ENCODE results near the gene GRB7.
"Not testable (repeated sequence)": the region's sequence is repeated elsewhere in the genome, so short reads cannot be mapped to it uniquely, and the experiment has no call there.

Gene GRB7

GRCh38 chr17:39740357-39741111 is 2.8 kb downstream of the GRB7 start:
- TF ChIP-seq TAF1 (IDR thresholded peaks at IDR 0.05; ENCODE audit: low read depth, low read length) (no peak), POLR2AphosphoS5 (IDR thresholded peaks at IDR 0.05; ENCODE audit: low read depth, low read length) (no peak), SPI1 (IDR thresholded peaks at IDR 0.05; ENCODE audit: low read depth, low read length) (no peak), POU2F2 (IDR thresholded peaks at IDR 0.05; ENCODE audit: low read depth, low read length) (no peak), POLR2A (IDR thresholded peaks at IDR 0.05; ENCODE audit: low read depth, low read length) (no peak)
- no peak for FAIRE-seq
- DNase-seq (ENCODE audit: insufficient read length, low spot score), result no peak

- TF ChIP-seq SPI1 (IDR thresholded peaks at IDR 0.05; ENCODE audit: low read depth, low read length) (no peak), POU2F2 (IDR thresholded peaks at IDR 0.05; ENCODE audit: low read depth, low read length) (no peak), TAF1 (IDR thresholded peaks at IDR 0.05; ENCODE audit: low read depth, low read length) (no peak), PAX5 (IDR thresholded peaks at IDR 0.05; ENCODE audit: insufficient read depth, low read length, severe bottlenecking) (no peak), POLR2AphosphoS5 (IDR thresholded peaks at IDR 0.05; ENCODE audit: low read depth, low read length) (no peak), POLR2A (IDR thresholded peaks at IDR 0.05; ENCODE audit: low read depth, low read length) (no peak)
- no peak for FAIRE-seq
- DNase-seq (ENCODE audit: insufficient read length, low spot score), result no peak
Observed at GRCh38 chr17:39742126-39742855, 4.6 kb downstream of the GRB7 start.

GRCh38 chr17:39742856-39743436 is 5.2 kb downstream of the GRB7 start:
- FAIRE-seq, result no peak
- DNase-seq (ENCODE audit: insufficient read length, low spot score), result no peak
- TF ChIP-seq SPI1 (IDR thresholded peaks at IDR 0.05; ENCODE audit: low read depth, low read length), result no peak
- TF ChIP-seq TAF1 (IDR thresholded peaks at IDR 0.05; ENCODE audit: low read depth, low read length), result no peak
- no peak for TF ChIP-seq POLR2A (IDR thresholded peaks at IDR 0.05; ENCODE audit: low read depth, low read length)
- no peak for TF ChIP-seq POLR2AphosphoS5 (IDR thresholded peaks at IDR 0.05; ENCODE audit: low read depth, low read length)
- TF ChIP-seq POU2F2 (IDR thresholded peaks at IDR 0.05; ENCODE audit: low read depth, low read length), result no peak

GRCh38 chr17:39744075-39744835 is 6.5 kb downstream of the GRB7 start:
- no peak for TF ChIP-seq SPI1 (IDR thresholded peaks at IDR 0.05; ENCODE audit: low read depth, low read length)
- TF ChIP-seq POU2F2 (IDR thresholded peaks at IDR 0.05; ENCODE audit: low read depth, low read length), result no peak
- TF ChIP-seq POLR2AphosphoS5 (IDR thresholded peaks at IDR 0.05; ENCODE audit: low read depth, low read length), result no peak
- TF ChIP-seq TAF1 (IDR thresholded peaks at IDR 0.05; ENCODE audit: low read depth, low read length), result no peak
- TF ChIP-seq POLR2A (IDR thresholded peaks at IDR 0.05; ENCODE audit: low read depth, low read length), result no peak
- TF ChIP-seq PAX5 (IDR thresholded peaks at IDR 0.05; ENCODE audit: insufficient read depth, low read length, severe bottlenecking), result no peak
- no peak for FAIRE-seq
- no peak for DNase-seq (ENCODE audit: insufficient read length, low spot score)

GRCh38 chr17:39744836-39745215 is 7.1 kb downstream of the GRB7 start:
- TF ChIP-seq POLR2AphosphoS5 (IDR thresholded peaks at IDR 0.05; ENCODE audit: low read depth, low read length) (no peak), PAX5 (IDR thresholded peaks at IDR 0.05; ENCODE audit: insufficient read depth, low read length, severe bottlenecking) (no peak), POU2F2 (IDR thresholded peaks at IDR 0.05; ENCODE audit: low read depth, low read length) (no peak), SPI1 (IDR thresholded peaks at IDR 0.05; ENCODE audit: low read depth, low read length) (no peak), TAF1 (IDR thresholded peaks at IDR 0.05; ENCODE audit: low read depth, low read length) (no peak), POLR2A (IDR thresholded peaks at IDR 0.05; ENCODE audit: low read depth, low read length) (no peak)
- DNase-seq (ENCODE audit: insufficient read length, low spot score), result no peak
- no peak for FAIRE-seq

GRCh38 chr17:39745335-39746144 is 7.8 kb downstream of the GRB7 start:
- FAIRE-seq (no peak), DNase-seq (ENCODE audit: insufficient read length, low spot score) (no peak)
- TF ChIP-seq POU2F2 (IDR thresholded peaks at IDR 0.05; ENCODE audit: low read depth, low read length), result no peak
- TF ChIP-seq PAX5 (IDR thresholded peaks at IDR 0.05; ENCODE audit: insufficient read depth, low read length, severe bottlenecking), result no peak
- TF ChIP-seq POLR2A (IDR thresholded peaks at IDR 0.05; ENCODE audit: low read depth, low read length), result no peak
- no peak for TF ChIP-seq TAF1 (IDR thresholded peaks at IDR 0.05; ENCODE audit: low read depth, low read length)
- no peak for TF ChIP-seq POLR2AphosphoS5 (IDR thresholded peaks at IDR 0.05; ENCODE audit: low read depth, low read length)
- TF ChIP-seq SPI1 (IDR thresholded peaks at IDR 0.05; ENCODE audit: low read depth, low read length), result no peak

- DNase-seq (ENCODE audit: insufficient read length, low spot score), result no peak
- no peak for TF ChIP-seq SPI1 (IDR thresholded peaks at IDR 0.05; ENCODE audit: low read depth, low read length)
- no peak for TF ChIP-seq POLR2A (IDR thresholded peaks at IDR 0.05; ENCODE audit: low read depth, low read length)
- FAIRE-seq, result no peak
Observed at GRCh38 chr17:39746145-39746461, 8.4 kb downstream of the GRB7 start.

GRCh38 chr17:39747745-39748144 is 10.0 kb downstream of the GRB7 start:
- DNase-seq (ENCODE audit: insufficient read length, low spot score), result no peak
- TF ChIP-seq POU2F2 (IDR thresholded peaks at IDR 0.05; ENCODE audit: low read depth, low read length), result no peak
- TF ChIP-seq POLR2AphosphoS5 (IDR thresholded peaks at IDR 0.05; ENCODE audit: low read depth, low read length), result no peak
- no peak for FAIRE-seq

- DNase-seq (ENCODE audit: insufficient read length, low spot score); FAIRE-seq: not testable (repeated sequence)
Observed at GRCh38 chr17:39748444-39749034, 10.8 kb downstream of the GRB7 start.

Data from GM12891 (cell line).